Measurements from ENCODE around the gene RASGEF1C. TPM values are rescaled to one million over a fixed set of nuclear protein-coding genes. Genes with fewer than 3 reads are reported as not detected.

RASGEF1C gene
- total RNA-seq, 1 experiment from 2014 or later: not detected

DNA sequence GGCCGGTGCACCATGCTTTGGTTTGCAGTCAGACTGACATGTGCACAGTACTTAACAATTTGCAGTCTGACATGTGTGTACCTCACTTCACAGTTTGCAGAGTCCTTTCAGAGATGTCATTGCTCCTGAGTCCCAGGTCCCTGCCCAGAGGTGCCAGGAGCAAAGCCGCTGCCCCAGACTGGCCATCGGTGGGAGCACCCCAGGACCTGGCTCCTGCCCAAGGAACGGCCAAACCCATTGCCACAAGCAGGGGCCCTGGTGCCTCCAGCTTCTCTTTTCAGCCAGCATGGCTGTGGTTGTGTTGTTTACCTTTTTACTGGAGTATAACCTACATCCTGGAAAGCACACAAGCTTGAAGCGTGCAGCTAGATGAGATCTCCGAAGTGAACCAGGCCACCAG, 28.6 kb downstream of the RASGEF1C start:
- H3K9me2 ChIP-seq (replicated peaks; ENCODE audit: insufficient read depth, low read length): no peaks in the 10 kb centered on the region
- no peaks in the 10 kb centered on the region for H3K9me3 ChIP-seq (ENCODE audit: low read length)
- H3K9ac ChIP-seq (ENCODE audit: low read length): no peak overlapping the region
- H3K27ac ChIP-seq (ENCODE audit: low read length): no peak overlapping the region
- H4K20me1 ChIP-seq (ENCODE audit: insufficient read depth, low read depth, low read length): no peaks in the 10 kb centered on the region
- no peak overlapping the region for H3K4me2 ChIP-seq (ENCODE audit: low read depth, low read length, poor library complexity, severe bottlenecking)
- H2AFZ ChIP-seq (ENCODE audit: low read length): no peak overlapping the region
- H3K4me1 ChIP-seq (ENCODE audit: low read length): no peaks in the 10 kb centered on the region
- no peak for DNase-seq
- H3K79me2 ChIP-seq (ENCODE audit: low read length): no peaks in the 10 kb centered on the region
- no peak overlapping the region for H3K4me3 ChIP-seq (ENCODE audit: low read length)
- H3K27me3 ChIP-seq (ENCODE audit: low read length): no peaks in the 10 kb centered on the region
- no peaks in the 10 kb centered on the region for H3K36me3 ChIP-seq (ENCODE audit: insufficient read depth, low read length)

GRCh38 chr5:180179442-180180420, 29.3 kb downstream of the RASGEF1C start:
- H3K27ac ChIP-seq (ENCODE audit: low read length): no peak overlapping the region
- no peak overlapping the region for H2AFZ ChIP-seq (ENCODE audit: low read length)
- no peaks in the 10 kb centered on the region for H3K79me2 ChIP-seq (ENCODE audit: low read length)
- no peaks in the 10 kb centered on the region for H3K27me3 ChIP-seq (ENCODE audit: low read length)
- no peaks in the 10 kb centered on the region for H3K9me2 ChIP-seq (replicated peaks; ENCODE audit: insufficient read depth, low read length)
- H3K9ac ChIP-seq (ENCODE audit: low read length): no peak overlapping the region
- H4K20me1 ChIP-seq (ENCODE audit: insufficient read depth, low read depth, low read length): no peaks in the 10 kb centered on the region
- no peak overlapping the region for H3K4me2 ChIP-seq (ENCODE audit: low read depth, low read length, poor library complexity, severe bottlenecking)
- no peaks in the 10 kb centered on the region for H3K4me1 ChIP-seq (ENCODE audit: low read length)
- DNase-seq: no peak
- no peak overlapping the region for H3K4me3 ChIP-seq (ENCODE audit: low read length)
- H3K9me3 ChIP-seq (ENCODE audit: low read length): no peaks in the 10 kb centered on the region
- no peaks in the 10 kb centered on the region for H3K36me3 ChIP-seq (ENCODE audit: insufficient read depth, low read length)

GRCh38 chr5:180178531-180179441, 30.2 kb downstream of the RASGEF1C start:
- Histone ChIP-seq H3K9me2 (replicated peaks; ENCODE audit: insufficient read depth, low read length) (no peaks in the 10 kb centered on the region), H3K9me3 (ENCODE audit: low read length) (no peaks in the 10 kb centered on the region), H3K27ac (ENCODE audit: low read length) (no peak overlapping the region), H3K79me2 (ENCODE audit: low read length) (no peaks in the 10 kb centered on the region), H3K4me1 (ENCODE audit: low read length) (no peaks in the 10 kb centered on the region), H4K20me1 (ENCODE audit: insufficient read depth, low read depth, low read length) (no peaks in the 10 kb centered on the region), H3K36me3 (ENCODE audit: insufficient read depth, low read length) (no peaks in the 10 kb centered on the region), H3K4me2 (ENCODE audit: low read depth, low read length, poor library complexity, severe bottlenecking) (no peak overlapping the region), H3K4me3 (ENCODE audit: low read length) (no peak overlapping the region), H3K27me3 (ENCODE audit: low read length) (no peaks in the 10 kb centered on the region), H2AFZ (ENCODE audit: low read length) (no peak overlapping the region), H3K9ac (ENCODE audit: low read length) (no peak overlapping the region)
- no peak for DNase-seq

DNA sequence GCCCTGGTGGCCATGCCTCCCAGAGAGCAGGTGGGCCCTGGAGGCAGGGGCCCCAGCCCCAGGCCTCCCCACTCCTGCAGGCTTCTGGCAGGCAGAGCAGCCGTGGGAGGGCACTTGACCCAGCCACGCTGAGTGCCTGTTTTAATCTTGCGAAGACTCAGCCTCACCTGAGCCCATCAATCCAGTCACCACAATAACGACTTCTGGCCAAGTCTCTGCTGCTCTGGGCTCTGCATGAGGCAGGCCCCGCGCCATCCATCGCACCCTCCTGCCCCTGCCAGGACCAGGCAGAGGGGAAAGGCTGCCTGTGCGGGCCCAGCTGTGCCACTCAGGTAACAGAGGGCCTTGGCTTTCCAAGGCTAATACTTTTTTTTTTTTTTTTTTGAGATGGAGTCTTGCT, 32.8 kb downstream of the RASGEF1C start:
- H3K36me3 ChIP-seq (ENCODE audit: insufficient read depth, low read length): no peaks in the 10 kb centered on the region
- H3K79me2 ChIP-seq (ENCODE audit: low read length): no peaks in the 10 kb centered on the region
- no peaks in the 10 kb centered on the region for H3K4me1 ChIP-seq (ENCODE audit: low read length)
- no peak overlapping the region for H3K27ac ChIP-seq (ENCODE audit: low read length)
- no peaks in the 10 kb centered on the region for H3K9me3 ChIP-seq (ENCODE audit: low read length)
- no peaks in the 10 kb centered on the region for H3K9me2 ChIP-seq (replicated peaks; ENCODE audit: insufficient read depth, low read length)
- no peak for DNase-seq
- H2AFZ ChIP-seq (ENCODE audit: low read length): no peak overlapping the region
- H4K20me1 ChIP-seq (ENCODE audit: insufficient read depth, low read depth, low read length): no peaks in the 10 kb centered on the region
- H3K27me3 ChIP-seq (ENCODE audit: low read length): no peaks in the 10 kb centered on the region
- H3K4me2 ChIP-seq (ENCODE audit: low read depth, low read length, poor library complexity, severe bottlenecking): no peak overlapping the region
- no peak overlapping the region for H3K4me3 ChIP-seq (ENCODE audit: low read length)
- H3K9ac ChIP-seq (ENCODE audit: low read length): no peak overlapping the region

DNA sequence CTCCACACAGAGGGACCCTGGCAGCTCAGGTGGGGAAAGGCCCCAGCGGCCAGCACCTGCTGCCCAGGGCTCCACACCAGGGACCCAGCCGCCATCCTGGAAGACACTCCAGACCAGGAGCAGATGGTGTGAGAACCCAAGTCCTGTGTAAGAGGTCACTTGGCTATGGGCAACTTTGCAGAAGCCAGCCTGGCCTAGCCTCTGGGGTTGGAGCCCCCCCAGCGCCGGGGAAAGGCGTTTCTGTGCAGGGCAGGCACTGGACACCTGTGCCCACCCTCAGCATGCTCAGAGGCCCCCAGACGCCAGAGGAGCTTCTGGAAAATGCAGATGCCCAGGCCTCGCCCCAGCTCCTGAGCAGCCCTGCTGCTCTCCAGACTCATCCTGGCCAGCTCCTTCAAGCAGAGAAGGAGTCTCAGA, 34.0 kb downstream of the RASGEF1C start:
- H3K4me3 ChIP-seq (ENCODE audit: low read length): no peak overlapping the region
- H3K27ac ChIP-seq (ENCODE audit: low read length): no peak overlapping the region
- H3K4me1 ChIP-seq (ENCODE audit: low read length): no peaks in the 10 kb centered on the region
- no peaks in the 10 kb centered on the region for H3K27me3 ChIP-seq (ENCODE audit: low read length)
- H4K20me1 ChIP-seq (ENCODE audit: insufficient read depth, low read depth, low read length): no peaks in the 10 kb centered on the region
- no peak overlapping the region for H3K4me2 ChIP-seq (ENCODE audit: low read depth, low read length, poor library complexity, severe bottlenecking)
- H2AFZ ChIP-seq (ENCODE audit: low read length): no peak overlapping the region
- no peak for DNase-seq
- no peaks in the 10 kb centered on the region for H3K36me3 ChIP-seq (ENCODE audit: insufficient read depth, low read length)
- no peak overlapping the region for H3K9ac ChIP-seq (ENCODE audit: low read length)
- H3K79me2 ChIP-seq (ENCODE audit: low read length): no peaks in the 10 kb centered on the region
- H3K9me3 ChIP-seq (ENCODE audit: low read length): no peaks in the 10 kb centered on the region
- H3K9me2 ChIP-seq (replicated peaks; ENCODE audit: insufficient read depth, low read length): no peaks in the 10 kb centered on the region

- H3K4me3 ChIP-seq (ENCODE audit: low read length): no peak overlapping the region
- H3K36me3 ChIP-seq (ENCODE audit: insufficient read depth, low read length): no peaks in the 10 kb centered on the region
- no peak overlapping the region for H2AFZ ChIP-seq (ENCODE audit: low read length)
- H3K9me3 ChIP-seq (ENCODE audit: low read length): no peaks in the 10 kb centered on the region
- no peak overlapping the region for H3K4me2 ChIP-seq (ENCODE audit: low read depth, low read length, poor library complexity, severe bottlenecking)
- no peaks in the 10 kb centered on the region for H3K79me2 ChIP-seq (ENCODE audit: low read length)
- no peaks in the 10 kb centered on the region for H3K27me3 ChIP-seq (ENCODE audit: low read length)
- H4K20me1 ChIP-seq (ENCODE audit: insufficient read depth, low read depth, low read length): no peaks in the 10 kb centered on the region
- no peak overlapping the region for H3K9ac ChIP-seq (ENCODE audit: low read length)
- H3K27ac ChIP-seq (ENCODE audit: low read length): no peak overlapping the region
- no peaks in the 10 kb centered on the region for H3K9me2 ChIP-seq (replicated peaks; ENCODE audit: insufficient read depth, low read length)
- no peak for DNase-seq
- H3K4me1 ChIP-seq (ENCODE audit: low read length): no peaks in the 10 kb centered on the region
Measured at GRCh38 chr5:180174587-180174972, 34.4 kb downstream of the RASGEF1C start.

DNA sequence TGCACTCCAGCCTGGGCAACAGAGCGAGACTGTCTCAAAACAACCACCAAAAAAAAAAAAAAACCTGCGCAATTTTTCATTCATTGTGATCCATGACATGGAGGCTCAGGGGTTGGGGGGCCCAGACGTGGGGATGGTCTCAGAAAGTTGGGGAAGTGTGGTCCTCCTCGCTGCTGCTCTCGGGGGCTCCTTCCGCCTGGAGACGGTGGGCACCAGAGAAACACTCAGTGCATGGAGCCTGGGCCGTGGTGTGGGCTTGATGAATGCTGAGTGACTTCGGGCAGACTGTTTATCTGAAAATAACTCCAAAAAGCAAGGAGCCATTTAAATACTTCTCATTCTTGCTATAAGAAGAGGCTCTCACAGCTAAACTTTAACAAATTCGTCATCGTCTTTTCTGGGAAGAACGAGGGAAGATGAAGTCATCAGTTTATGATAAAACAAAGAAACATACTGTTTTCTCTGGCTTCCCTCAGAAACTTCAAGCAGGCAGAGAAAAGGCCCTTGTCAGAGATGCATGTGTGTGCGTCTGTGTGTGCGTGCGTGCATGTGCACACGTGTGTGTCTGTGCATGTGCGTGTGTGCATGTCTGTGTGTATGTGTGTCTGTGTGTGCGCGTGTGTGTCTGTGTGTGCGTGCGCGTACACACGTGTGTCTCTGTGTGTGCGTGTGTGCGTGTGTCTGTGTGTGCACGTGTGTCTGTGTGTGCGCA, 35.0 kb downstream of the RASGEF1C start:
- Histone ChIP-seq H3K9me3 (ENCODE audit: low read length) (no peaks in the 10 kb centered on the region), H3K4me3 (ENCODE audit: low read length) (no peak overlapping the region), H3K9me2 (replicated peaks; ENCODE audit: insufficient read depth, low read length) (no peaks in the 10 kb centered on the region), H3K4me2 (ENCODE audit: low read depth, low read length, poor library complexity, severe bottlenecking) (no peak overlapping the region), H3K27ac (ENCODE audit: low read length) (no peak overlapping the region), H3K4me1 (ENCODE audit: low read length) (no peaks in the 10 kb centered on the region), H3K36me3 (ENCODE audit: insufficient read depth, low read length) (no peaks in the 10 kb centered on the region), H3K79me2 (ENCODE audit: low read length) (no peaks in the 10 kb centered on the region), H3K9ac (ENCODE audit: low read length) (no peak overlapping the region), H3K27me3 (ENCODE audit: low read length) (no peaks in the 10 kb centered on the region), H2AFZ (ENCODE audit: low read length) (no peak overlapping the region), H4K20me1 (ENCODE audit: insufficient read depth, low read depth, low read length) (no peaks in the 10 kb centered on the region)
- no peak for DNase-seq

- DNase-seq: no peak
- Histone ChIP-seq H3K27me3 (ENCODE audit: low read length) (no peaks in the 10 kb centered on the region), H3K79me2 (ENCODE audit: low read length) (no peaks in the 10 kb centered on the region), H3K9me2 (replicated peaks; ENCODE audit: insufficient read depth, low read length) (no peaks in the 10 kb centered on the region), H3K9me3 (ENCODE audit: low read length) (no peaks in the 10 kb centered on the region), H3K9ac (ENCODE audit: low read length) (no peak overlapping the region), H3K4me2 (ENCODE audit: low read depth, low read length, poor library complexity, severe bottlenecking) (no peak overlapping the region), H3K4me1 (ENCODE audit: low read length) (no peaks in the 10 kb centered on the region), H4K20me1 (ENCODE audit: insufficient read depth, low read depth, low read length) (no peaks in the 10 kb centered on the region), H3K36me3 (ENCODE audit: insufficient read depth, low read length) (no peaks in the 10 kb centered on the region), H2AFZ (ENCODE audit: low read length) (no peak overlapping the region), H3K4me3 (ENCODE audit: low read length) (no peak overlapping the region), H3K27ac (ENCODE audit: low read length) (no peak overlapping the region)
Measured at GRCh38 chr5:180173198-180173544, 35.8 kb downstream of the RASGEF1C start.

All from Karpas-422 (cell line).